Liver (tissue), 9 donors: ENCODE data around the gene OR2Y1. TPM values are rescaled to one million over a fixed set of nuclear protein-coding genes. Genes with fewer than 3 reads are reported as not detected.

ENCODE experiments used
- DNase-seq: peaks from one replicate; pipeline ENCODE4 v3.0.0-alpha.2; 2017; ENCODE audit warnings: low spot score
- H3K27ac ChIP-seq, 2 donors: one replicate each; pipeline ENCODE4 v1.7.0; 2013; ENCODE audit warnings: inconsistent platforms in 2 of 2, low read length in 2 of 2, control low read depth in 1 of 2, low read depth in 1 of 2, mild to moderate bottlenecking in 1 of 2
- H3K27me3 ChIP-seq, 4 donors: one replicate each; pipeline versions ENCODE4 v1.6.1 to v1.7.0; 2013; ENCODE audit warnings: low read length in 3 of 4, inconsistent platforms in 1 of 4, mild to moderate bottlenecking in 1 of 4, moderate library complexity in 1 of 4; ENCODE audit not compliant: control insufficient read depth in 4 of 4, insufficient read depth in 4 of 4
- H3K36me3 ChIP-seq, 4 donors: one replicate each; pipeline versions ENCODE4 v1.6.1 to v1.7.0; 2013; ENCODE audit warnings: low read length in 3 of 4, mild to moderate bottlenecking in 3 of 4, low read depth in 1 of 4, moderate library complexity in 1 of 4; ENCODE audit not compliant: control insufficient read depth in 4 of 4, insufficient read depth in 3 of 4
- H3K4me1 ChIP-seq, 4 donors: one replicate each; pipeline versions ENCODE4 v1.6.1 to v1.7.0; 2013; ENCODE audit warnings: low read length in 3 of 4, mild to moderate bottlenecking in 3 of 4, moderate library complexity in 1 of 4; ENCODE audit not compliant: control insufficient read depth in 4 of 4, insufficient read depth in 4 of 4
- H3K4me3 ChIP-seq, 3 donors: one replicate each; pipeline versions ENCODE4 v1.6.1 to v1.7.0; 2013; ENCODE audit warnings: low read length in 3 of 3, control low read depth in 1 of 3, low read depth in 1 of 3, mild to moderate bottlenecking in 1 of 3
- H3K9ac ChIP-seq, 2 donors: one replicate each; pipeline ENCODE4 v1.7.0; 2013; ENCODE audit warnings: low read length in 2 of 2, mild to moderate bottlenecking in 2 of 2, moderate library complexity in 2 of 2, control low read depth in 1 of 2, low read depth in 1 of 2
- H3K9me3 ChIP-seq, 4 donors: one replicate each; pipeline versions ENCODE4 v1.6.1 to v1.7.0; 2013; ENCODE audit warnings: low read length in 3 of 4; ENCODE audit not compliant: control insufficient read depth in 4 of 4
- CTCF ChIP-seq: fragments of 150-350 bp; IDR thresholded peaks from 2 replicates; pipeline ENCODE4 v1.5.1; 2017; ENCODE audit warnings: improper control_type of control experiment, low read depth, low read length; ENCODE audit not compliant: missing input control
- EGR1 ChIP-seq, 2 donors: IDR thresholded peaks; 2 replicates each; pipeline ENCODE4 v1.6.1; 2016 to 2018; ENCODE audit warnings: antibody characterized with exemption in 2 of 2, low read depth in 2 of 2
- FOXA1 ChIP-seq: IDR thresholded peaks from 2 replicates; pipeline ENCODE4 v1.6.1; 2016; ENCODE audit warnings: antibody characterized with exemption
- FOXA2 ChIP-seq: IDR thresholded peaks from 2 replicates; pipeline ENCODE4 v1.6.1; 2016; ENCODE audit warnings: antibody characterized with exemption
- GABPA ChIP-seq, 2 donors: IDR thresholded peaks in 1 of 2; conservative IDR thresholded peaks in 1 of 2; 2 replicates each; pipeline ENCODE4 v1.6.1; 2016; ENCODE audit warnings: antibody characterized with exemption in 2 of 2, mild to moderate bottlenecking in 1 of 2, moderate library complexity in 1 of 2
- HNF4A ChIP-seq, 2 donors: conservative IDR thresholded peaks; 2 replicates each; pipeline ENCODE4 v1.6.1; 2016; ENCODE audit warnings: antibody characterized with exemption in 2 of 2, mild to moderate bottlenecking in 2 of 2
- HNF4G ChIP-seq: IDR thresholded peaks from 2 replicates; pipeline ENCODE4 v1.6.1; 2016; ENCODE audit warnings: antibody characterized with exemption
- JUND ChIP-seq, 2 donors: IDR thresholded peaks; 2 replicates each; pipeline ENCODE4 v1.6.1; 2016; ENCODE audit warnings: antibody characterized with exemption in 2 of 2
- NR2F2 ChIP-seq: IDR thresholded peaks from 2 replicates; pipeline ENCODE4 v1.6.1; 2016; ENCODE audit warnings: antibody characterized with exemption
- RAD21 ChIP-seq, 2 donors: IDR thresholded peaks; 2 replicates each; pipeline ENCODE4 v1.6.1; 2016; ENCODE audit warnings: antibody characterized with exemption in 2 of 2, mild to moderate bottlenecking in 2 of 2
- RXRA ChIP-seq, 2 donors: IDR thresholded peaks; 2 replicates each; pipeline ENCODE4 v1.6.1; 2017 to 2018; ENCODE audit warnings: antibody characterized with exemption in 2 of 2, mild to moderate bottlenecking in 1 of 2
- SP1 ChIP-seq: IDR thresholded peaks from 2 replicates; pipeline ENCODE4 v1.6.1; 2018; ENCODE audit warnings: antibody characterized with exemption, mild to moderate bottlenecking
- TAF1 ChIP-seq: conservative IDR thresholded peaks from 2 replicates; pipeline ENCODE4 v1.6.1; 2016; ENCODE audit warnings: antibody characterized with exemption, mild to moderate bottlenecking
- YY1 ChIP-seq: IDR thresholded peaks from 2 replicates; pipeline ENCODE4 v1.6.1; 2016; ENCODE audit warnings: antibody characterized with exemption, mild to moderate bottlenecking
- ZBTB33 ChIP-seq: IDR thresholded peaks from 2 replicates; pipeline ENCODE4 v1.6.1; 2016; ENCODE audit warnings: antibody characterized with exemption
- WGBS: extraction: QIAGEN DNeasy Blood & Tissue Kit; methylation state at CpG from one replicate; pipeline ENCODE4 v1.1.7; 2013; 5-methylcytosine and 5-hydroxymethylcytosine counted together
- polyA plus RNA-seq, 2 donors: library from polyadenylated mRNA; stranded (reverse) in 1 of 2; unstranded in 1 of 2; fragments of 200-250 nt in 1 of 2; fragments of >200 nt in 1 of 2; fragmentation: Nextera tagmentation in 1 of 2; extraction: Ambion mirVana in 1 of 2; gene quantifications; one replicate each; pipeline versions ENCODE4 v1.2.1 to v1.2.3, GENCODE V29; 2013 to 2015
- total RNA-seq, 2 donors: library from RNA; depleted of rRNA; stranded (reverse); fragments of >200 nt; gene quantifications; one replicate each; pipeline ENCODE4 v1.2.3, GENCODE V29; 2014
- TF ChIP-seq, protein P1 (sequence below): IDR thresholded peaks from 2 replicates; pipeline ENCODE4 v1.6.1; 2016; ENCODE audit warnings: antibody characterized with exemption
- TF ChIP-seq, protein P2 (sequence below): IDR thresholded peaks from 2 replicates; pipeline ENCODE4 v1.6.1; 2016; ENCODE audit warnings: antibody characterized with exemption
- TF ChIP-seq, protein P3 (sequence below): IDR thresholded peaks from 2 replicates; pipeline ENCODE4 v1.6.1; 2016; ENCODE audit warnings: antibody characterized with exemption, mild to moderate bottlenecking
- donor health status: healthy.
- donor health status: healthy.
- donor health status: healthy.
- donor health status: healthy.
- donor health status: healthy.

The OR2Y1 gene
- total and polyA plus RNA-seq, 4 donors = not detected

DNA sequence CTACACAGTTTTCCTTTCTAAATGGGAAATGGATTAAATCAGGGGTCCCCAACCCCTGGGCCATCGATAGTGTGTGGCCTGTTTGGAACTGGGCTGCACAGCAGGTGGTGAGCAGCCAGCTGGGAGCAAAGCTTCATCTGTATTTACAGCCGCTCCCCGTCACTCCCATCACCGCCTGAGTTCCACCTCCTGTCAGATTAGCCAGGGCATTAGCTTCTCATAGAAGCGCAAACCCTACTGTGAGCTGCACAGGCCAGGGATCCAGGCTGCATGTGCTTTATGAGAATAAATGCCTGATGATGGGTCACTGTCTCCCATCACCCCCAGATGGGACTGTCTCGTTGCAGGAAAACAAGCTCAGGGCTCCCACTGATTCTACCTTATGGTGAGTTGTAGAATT, 49.3 kb downstream of the OR2Y1 start:
- DNase-seq = no peak
- Histone ChIP-seq H3K9ac (no peak overlapping the region), H3K27me3 (peaks cover 0 to 15% (median 2%) of the 10 kb centered on the region in 4 donors), H3K4me1 (no peaks in the 10 kb centered on the region), H3K27ac (no peak overlapping the region), H3K36me3 (no peaks in the 10 kb centered on the region), H3K4me3 (no peak overlapping the region), H3K9me3 (no peaks in the 10 kb centered on the region)
- TF ChIP-seq SP1 = no peak
- no peak for TF ChIP-seq NR2F2
- no peak for TF ChIP-seq FOXA2
- no peak for TF ChIP-seq FOXA1
- TF ChIP-seq ZBTB33 = no peak
- TF ChIP-seq YY1 = no peak
- TF ChIP-seq CTCF = no peak
- TF ChIP-seq, protein P1, sequence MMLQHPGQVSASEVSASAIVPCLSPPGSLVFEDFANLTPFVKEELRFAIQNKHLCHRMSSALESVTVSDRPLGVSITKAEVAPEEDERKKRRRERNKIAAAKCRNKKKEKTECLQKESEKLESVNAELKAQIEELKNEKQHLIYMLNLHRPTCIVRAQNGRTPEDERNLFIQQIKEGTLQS = no peak
- TF ChIP-seq HNF4G = no peak
- no peak for TF ChIP-seq RXRA (IDR thresholded peaks at IDR 0.05)
- TF ChIP-seq JUND (IDR thresholded peaks at IDR 0.05) = no peak
- no peak for TF ChIP-seq GABPA (IDR thresholded peaks at IDR 0.05 in 1 of 2, conservative IDR thresholded peaks at IDR 0.05 in 1 of 2)
- WGBS = 55% methylated on average over 6 of the region's 6 CpGs

GRCh38 chr5:180689775-180690174, 50.1 kb downstream of the OR2Y1 start:
- no peaks in the 10 kb centered on the region for H3K9me3 ChIP-seq
- no peak overlapping the region for H3K4me3 ChIP-seq
- no peak for DNase-seq
- H3K27me3 ChIP-seq = peaks cover 0 to 15% (median 2%) of the 10 kb centered on the region in 4 donors
- H3K4me1 ChIP-seq = no peaks in the 10 kb centered on the region
- H3K27ac ChIP-seq = no peak overlapping the region
- TF ChIP-seq GABPA (IDR thresholded peaks at IDR 0.05 in 1 of 2, conservative IDR thresholded peaks at IDR 0.05 in 1 of 2) (no peak), RAD21 (IDR thresholded peaks at IDR 0.05) (no peak), CTCF (no peak), TAF1 (no peak), HNF4A (conservative IDR thresholded peaks at IDR 0.05) (no peak), ZBTB33 (no peak), EGR1 (IDR thresholded peaks at IDR 0.05; ENCODE audit: low read depth in 2 of 2) (no peak), NR2F2 (no peak), JUND (IDR thresholded peaks at IDR 0.05) (no peak), RXRA (IDR thresholded peaks at IDR 0.05) (no peak), FOXA2 (no peak), YY1 (no peak), FOXA1 (no peak), HNF4G (no peak), SP1 (no peak)
- TF ChIP-seq, protein P1 = no peak
- TF ChIP-seq, protein P2, sequence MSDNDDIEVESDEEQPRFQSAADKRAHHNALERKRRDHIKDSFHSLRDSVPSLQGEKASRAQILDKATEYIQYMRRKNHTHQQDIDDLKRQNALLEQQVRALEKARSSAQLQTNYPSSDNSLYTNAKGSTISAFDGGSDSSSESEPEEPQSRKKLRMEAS = no peak
- TF ChIP-seq, protein P3, sequence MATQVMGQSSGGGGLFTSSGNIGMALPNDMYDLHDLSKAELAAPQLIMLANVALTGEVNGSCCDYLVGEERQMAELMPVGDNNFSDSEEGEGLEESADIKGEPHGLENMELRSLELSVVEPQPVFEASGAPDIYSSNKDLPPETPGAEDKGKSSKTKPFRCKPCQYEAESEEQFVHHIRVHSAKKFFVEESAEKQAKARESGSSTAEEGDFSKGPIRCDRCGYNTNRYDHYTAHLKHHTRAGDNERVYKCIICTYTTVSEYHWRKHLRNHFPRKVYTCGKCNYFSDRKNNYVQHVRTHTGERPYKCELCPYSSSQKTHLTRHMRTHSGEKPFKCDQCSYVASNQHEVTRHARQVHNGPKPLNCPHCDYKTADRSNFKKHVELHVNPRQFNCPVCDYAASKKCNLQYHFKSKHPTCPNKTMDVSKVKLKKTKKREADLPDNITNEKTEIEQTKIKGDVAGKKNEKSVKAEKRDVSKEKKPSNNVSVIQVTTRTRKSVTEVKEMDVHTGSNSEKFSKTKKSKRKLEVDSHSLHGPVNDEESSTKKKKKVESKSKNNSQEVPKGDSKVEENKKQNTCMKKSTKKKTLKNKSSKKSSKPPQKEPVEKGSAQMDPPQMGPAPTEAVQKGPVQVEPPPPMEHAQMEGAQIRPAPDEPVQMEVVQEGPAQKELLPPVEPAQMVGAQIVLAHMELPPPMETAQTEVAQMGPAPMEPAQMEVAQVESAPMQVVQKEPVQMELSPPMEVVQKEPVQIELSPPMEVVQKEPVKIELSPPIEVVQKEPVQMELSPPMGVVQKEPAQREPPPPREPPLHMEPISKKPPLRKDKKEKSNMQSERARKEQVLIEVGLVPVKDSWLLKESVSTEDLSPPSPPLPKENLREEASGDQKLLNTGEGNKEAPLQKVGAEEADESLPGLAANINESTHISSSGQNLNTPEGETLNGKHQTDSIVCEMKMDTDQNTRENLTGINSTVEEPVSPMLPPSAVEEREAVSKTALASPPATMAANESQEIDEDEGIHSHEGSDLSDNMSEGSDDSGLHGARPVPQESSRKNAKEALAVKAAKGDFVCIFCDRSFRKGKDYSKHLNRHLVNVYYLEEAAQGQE = no peak
- H3K36me3 ChIP-seq = no peaks in the 10 kb centered on the region
- no peak overlapping the region for H3K9ac ChIP-seq
- WGBS = 75% methylated on average over 7 of the region's 7 CpGs
